ENCODE data around the gene TRAPPC13.

The TRAPPC13 gene

GRCh38 chr5:65696892-65697291 lies 72.1 kb downstream of the TRAPPC13 start:
- in situ Hi-C loops (cut with MboI; ENCODE audit: low sequenced_read_pairs, unreplicated experiment), result no loop called here
- TF ChIP-seq, protein P1, sequence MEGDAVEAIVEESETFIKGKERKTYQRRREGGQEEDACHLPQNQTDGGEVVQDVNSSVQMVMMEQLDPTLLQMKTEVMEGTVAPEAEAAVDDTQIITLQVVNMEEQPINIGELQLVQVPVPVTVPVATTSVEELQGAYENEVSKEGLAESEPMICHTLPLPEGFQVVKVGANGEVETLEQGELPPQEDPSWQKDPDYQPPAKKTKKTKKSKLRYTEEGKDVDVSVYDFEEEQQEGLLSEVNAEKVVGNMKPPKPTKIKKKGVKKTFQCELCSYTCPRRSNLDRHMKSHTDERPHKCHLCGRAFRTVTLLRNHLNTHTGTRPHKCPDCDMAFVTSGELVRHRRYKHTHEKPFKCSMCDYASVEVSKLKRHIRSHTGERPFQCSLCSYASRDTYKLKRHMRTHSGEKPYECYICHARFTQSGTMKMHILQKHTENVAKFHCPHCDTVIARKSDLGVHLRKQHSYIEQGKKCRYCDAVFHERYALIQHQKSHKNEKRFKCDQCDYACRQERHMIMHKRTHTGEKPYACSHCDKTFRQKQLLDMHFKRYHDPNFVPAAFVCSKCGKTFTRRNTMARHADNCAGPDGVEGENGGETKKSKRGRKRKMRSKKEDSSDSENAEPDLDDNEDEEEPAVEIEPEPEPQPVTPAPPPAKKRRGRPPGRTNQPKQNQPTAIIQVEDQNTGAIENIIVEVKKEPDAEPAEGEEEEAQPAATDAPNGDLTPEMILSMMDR (IDR thresholded peaks at IDR 0.05; ENCODE audit: borderline replicate concordance, control extremely low read depth, extremely low read depth, insufficient read depth, missing control alignments), result no peak
- no peak for DNase-seq (ENCODE audit: low spot score)

DNA sequence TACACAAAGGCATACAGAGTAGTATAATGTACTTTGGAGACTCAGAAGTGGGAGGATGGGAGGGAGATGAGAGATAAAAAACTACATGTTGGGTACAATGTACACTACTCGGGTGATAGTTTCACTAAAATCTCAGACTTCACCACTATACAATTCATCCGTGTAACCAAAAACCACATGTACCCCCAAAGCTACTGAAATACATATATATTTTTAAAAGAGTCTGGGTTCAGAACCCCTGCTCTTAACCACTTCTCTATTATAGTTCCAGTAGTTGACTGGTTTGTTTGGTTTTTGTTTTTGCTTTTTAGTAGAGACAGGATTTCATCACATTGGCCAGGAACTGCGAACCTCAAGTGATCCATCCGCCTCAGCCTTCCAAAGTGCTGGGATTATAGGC lies 74.5 kb downstream of the TRAPPC13 start:
- TF ChIP-seq, protein P1 (IDR thresholded peaks at IDR 0.05; ENCODE audit: borderline replicate concordance, control extremely low read depth, extremely low read depth, insufficient read depth, missing control alignments), result no peak
- DNase-seq (ENCODE audit: low spot score), result no peak
- in situ Hi-C loops (cut with MboI; ENCODE audit: low sequenced_read_pairs, unreplicated experiment), result no loop called here

DNA sequence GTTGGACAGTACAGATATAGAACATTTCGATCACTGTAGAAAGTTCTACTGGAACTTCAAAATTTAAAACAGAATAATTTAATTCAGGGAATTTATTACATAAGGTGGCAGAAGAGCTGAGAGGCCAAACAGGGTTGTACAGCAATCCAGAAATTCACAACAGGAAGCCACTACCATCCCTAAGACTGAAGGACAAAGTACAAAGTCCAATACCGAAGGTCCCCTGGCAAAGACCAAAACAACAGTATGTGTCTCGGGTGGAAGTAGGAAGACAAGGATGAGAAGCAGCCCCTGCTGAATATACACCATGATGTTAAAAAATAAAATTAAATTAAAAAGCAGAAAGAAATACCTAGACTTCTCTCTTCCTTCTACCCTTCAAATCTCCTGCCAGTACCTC lies 77.2 kb downstream of the TRAPPC13 start:
- no peak for DNase-seq (ENCODE audit: low spot score)
- in situ Hi-C loops (cut with MboI; ENCODE audit: low sequenced_read_pairs, unreplicated experiment), result no loop called here
- TF ChIP-seq, protein P1 (IDR thresholded peaks at IDR 0.05; ENCODE audit: borderline replicate concordance, control extremely low read depth, extremely low read depth, insufficient read depth, missing control alignments), result no peak

GRCh38 chr5:65704621-65705239 lies 79.9 kb downstream of the TRAPPC13 start:
- no peak for DNase-seq (ENCODE audit: low spot score)
- TF ChIP-seq, protein P1 (IDR thresholded peaks at IDR 0.05; ENCODE audit: borderline replicate concordance, control extremely low read depth, extremely low read depth, insufficient read depth, missing control alignments), result no peak
- in situ Hi-C loops (cut with MboI; ENCODE audit: low sequenced_read_pairs, unreplicated experiment), result no loop called here

- in situ Hi-C loops (cut with MboI; ENCODE audit: low sequenced_read_pairs, unreplicated experiment), result no loop called here
- TF ChIP-seq, protein P1 (IDR thresholded peaks at IDR 0.05; ENCODE audit: borderline replicate concordance, control extremely low read depth, extremely low read depth, insufficient read depth, missing control alignments), result no peak
- no peak for DNase-seq (ENCODE audit: low spot score)
Measured at GRCh38 chr5:65707663-65708062, 82.8 kb downstream of the TRAPPC13 start.

DNA sequence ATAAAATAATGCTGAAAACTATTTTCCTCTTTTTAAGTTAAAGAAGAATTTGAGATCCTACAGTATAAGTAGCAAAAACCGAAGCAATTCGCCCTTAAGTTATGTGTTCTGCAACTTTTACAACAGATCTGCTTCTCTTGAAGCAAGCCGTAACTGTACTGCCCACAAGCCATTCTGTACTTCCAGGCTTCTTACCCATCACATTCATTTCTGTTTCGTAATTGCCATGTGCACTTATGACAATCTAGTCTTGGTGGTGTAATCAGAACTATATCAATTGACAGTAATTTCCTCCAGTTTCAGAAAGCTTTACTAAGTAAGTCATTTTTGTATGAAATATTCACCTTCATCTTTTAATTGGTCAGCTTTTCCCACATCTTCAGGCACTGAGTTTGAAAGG lies 83.3 kb downstream of the TRAPPC13 start:
- TF ChIP-seq, protein P1 (IDR thresholded peaks at IDR 0.05; ENCODE audit: borderline replicate concordance, control extremely low read depth, extremely low read depth, insufficient read depth, missing control alignments), result no peak
- in situ Hi-C loops (cut with MboI; ENCODE audit: low sequenced_read_pairs, unreplicated experiment), result no loop called here
- no peak for DNase-seq (ENCODE audit: low spot score)
